Measurements from ENCODE around the gene STK32B.

DNA sequence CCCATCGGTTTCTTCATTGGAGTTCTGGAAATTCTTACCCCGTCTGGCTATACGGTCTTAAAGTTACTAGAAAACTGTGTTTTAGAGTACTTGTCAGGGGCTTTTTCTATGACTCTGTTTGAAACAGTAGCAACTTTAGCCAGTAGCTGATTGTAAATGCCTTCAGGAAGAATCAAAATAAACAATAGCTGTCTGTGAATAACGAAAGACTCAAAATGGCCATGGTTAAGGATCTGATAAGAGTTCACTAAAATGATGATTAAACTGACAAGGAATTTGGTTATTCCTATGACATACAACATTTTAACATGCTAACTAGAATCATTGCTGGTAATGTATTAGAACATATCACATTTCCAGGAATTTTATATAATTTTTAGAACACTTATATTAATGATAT is 466.1 kb downstream of the STK32B start:
- TF ChIP-seq POLR2A (IDR thresholded peaks at IDR 0.05), result no peak
- TF ChIP-seq, protein P1, sequence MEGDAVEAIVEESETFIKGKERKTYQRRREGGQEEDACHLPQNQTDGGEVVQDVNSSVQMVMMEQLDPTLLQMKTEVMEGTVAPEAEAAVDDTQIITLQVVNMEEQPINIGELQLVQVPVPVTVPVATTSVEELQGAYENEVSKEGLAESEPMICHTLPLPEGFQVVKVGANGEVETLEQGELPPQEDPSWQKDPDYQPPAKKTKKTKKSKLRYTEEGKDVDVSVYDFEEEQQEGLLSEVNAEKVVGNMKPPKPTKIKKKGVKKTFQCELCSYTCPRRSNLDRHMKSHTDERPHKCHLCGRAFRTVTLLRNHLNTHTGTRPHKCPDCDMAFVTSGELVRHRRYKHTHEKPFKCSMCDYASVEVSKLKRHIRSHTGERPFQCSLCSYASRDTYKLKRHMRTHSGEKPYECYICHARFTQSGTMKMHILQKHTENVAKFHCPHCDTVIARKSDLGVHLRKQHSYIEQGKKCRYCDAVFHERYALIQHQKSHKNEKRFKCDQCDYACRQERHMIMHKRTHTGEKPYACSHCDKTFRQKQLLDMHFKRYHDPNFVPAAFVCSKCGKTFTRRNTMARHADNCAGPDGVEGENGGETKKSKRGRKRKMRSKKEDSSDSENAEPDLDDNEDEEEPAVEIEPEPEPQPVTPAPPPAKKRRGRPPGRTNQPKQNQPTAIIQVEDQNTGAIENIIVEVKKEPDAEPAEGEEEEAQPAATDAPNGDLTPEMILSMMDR (IDR thresholded peaks at IDR 0.05), result no peak
